Activated CD4-positive, alpha-beta T cell treated with anti-CD3 and anti-CD28 coated beads, Interleukin-2, amount 50 U/mL, for 16 hours (primary cell): Measurements from ENCODE around the gene NUDT14.

ENCODE experiments used
- DNase-seq: peaks from one replicate; pipeline ENCODE4 v3.0.0-alpha.2; 2020

NUDT14 gene

DNA sequence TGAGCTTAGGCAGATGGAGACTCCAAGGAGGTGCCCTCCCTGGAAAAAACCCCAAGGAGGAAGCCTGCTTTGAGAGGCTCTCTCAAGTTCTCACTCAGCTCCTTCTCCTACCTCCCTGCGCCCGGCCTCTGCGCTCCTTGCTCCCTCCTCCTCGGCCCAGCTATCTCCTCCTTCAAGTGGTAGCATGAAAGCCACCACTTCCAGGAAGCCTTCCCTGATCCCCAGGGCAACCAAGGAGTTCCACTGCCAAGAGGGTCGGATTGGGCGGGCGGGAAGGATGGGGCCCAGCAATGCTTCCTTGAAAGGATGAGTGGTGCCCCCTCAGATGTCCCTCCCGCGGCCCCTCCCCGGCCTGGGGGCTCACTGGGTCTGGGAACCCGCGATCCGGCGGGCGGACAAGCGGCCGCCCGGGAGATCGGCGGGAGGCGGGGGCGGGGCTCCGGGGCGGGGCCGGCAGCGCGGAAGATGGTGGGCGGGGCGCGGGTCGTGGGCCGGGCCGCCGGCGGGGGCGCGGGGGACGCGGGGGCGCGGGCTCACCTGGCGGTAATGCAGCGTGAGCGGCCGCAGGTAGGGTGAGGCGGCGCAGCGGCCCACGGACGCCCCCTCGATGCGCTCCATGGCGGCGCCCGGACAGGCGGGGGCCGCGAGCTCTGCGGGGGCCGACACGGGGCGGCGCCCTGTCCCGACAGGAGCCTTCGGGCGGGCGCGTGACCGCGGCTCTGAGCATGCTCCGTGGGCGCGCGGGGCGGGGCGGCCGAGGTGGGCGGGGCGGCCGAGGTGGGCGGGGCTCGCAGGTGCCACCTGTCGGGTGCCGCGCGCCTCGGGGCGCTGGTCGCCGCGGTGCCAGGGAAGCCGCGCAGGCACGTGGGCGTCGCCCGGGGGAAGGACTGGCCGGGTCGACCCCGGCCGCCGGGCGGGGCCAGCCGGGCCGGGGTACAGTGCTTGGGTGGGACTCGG is at the start of gene NUDT14:
Gene NUDT14 (minus strand): TSS at position 721 of the 957 bp plus-strand sequence. CDS start 103 bp downstream, at position 618.
- DNase-seq: peak; percentile 82

DNA sequence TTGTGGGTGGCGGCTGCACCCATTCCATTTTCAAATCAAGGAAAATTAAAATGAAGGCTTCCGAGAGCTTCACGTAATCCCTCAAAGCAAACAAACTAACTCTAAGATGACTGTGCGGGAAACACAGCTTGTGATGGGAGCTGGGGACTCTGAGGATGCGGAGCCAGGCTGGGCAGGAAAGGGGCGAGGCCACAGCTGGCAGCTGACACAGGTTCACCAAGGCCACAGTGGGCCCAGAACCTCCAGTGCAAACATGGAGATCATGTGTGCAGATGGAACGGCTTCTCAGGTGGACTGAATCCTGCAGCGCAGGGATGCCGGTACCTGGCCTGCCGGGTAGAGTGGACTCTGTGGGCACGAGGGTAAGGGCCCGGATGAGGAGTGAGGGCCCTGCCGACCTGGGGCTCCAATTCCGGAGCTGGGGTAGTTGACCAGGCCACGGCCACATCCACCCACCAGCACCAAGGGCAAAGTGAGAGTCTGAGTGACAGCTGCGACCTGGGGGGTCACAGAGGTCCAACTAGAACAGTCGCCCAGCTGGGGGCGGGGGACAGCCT is 48.1 kb upstream of the NUDT14 start:
- DNase-seq: no peak

DNA sequence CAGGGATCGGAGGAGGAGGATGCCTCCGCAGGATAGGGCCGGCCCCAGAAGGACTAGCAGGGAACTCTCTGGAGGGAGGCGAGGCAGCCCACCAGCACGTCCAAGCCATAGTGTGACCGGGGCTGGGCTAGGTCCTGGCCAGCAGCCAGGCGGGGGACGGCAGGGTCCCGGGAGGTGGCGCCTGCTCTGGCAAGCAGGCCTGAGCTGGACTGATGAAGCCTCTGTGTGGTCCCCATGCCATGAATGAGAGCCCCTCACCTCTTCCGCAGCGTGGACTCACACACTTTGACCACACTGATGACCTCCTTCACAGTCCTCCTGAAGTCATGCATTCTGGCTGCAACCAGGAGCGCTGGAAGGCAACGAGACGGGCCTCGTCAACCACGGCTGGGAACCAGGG is 47.5 kb upstream of the NUDT14 start:
- no peak for DNase-seq

DNA sequence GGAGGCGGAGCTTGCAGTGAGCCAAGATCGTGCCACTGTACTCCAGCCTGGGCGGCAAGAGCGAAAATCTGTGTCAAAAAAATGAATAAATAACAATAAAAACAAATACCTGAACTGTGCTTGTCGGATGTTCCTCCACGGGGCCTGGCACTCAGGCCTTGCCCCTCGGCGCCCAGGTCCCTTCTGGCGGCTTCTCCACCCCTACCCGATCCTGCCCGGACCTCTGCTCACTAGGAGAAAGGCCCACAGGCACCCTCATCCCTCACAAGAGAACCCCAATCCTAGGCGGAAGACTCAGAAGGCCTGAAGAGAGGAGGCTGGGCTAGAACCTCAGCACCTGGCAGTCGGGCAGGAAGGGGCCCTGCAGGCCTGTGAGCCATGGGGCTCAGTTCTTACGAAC is 46.2 kb upstream of the NUDT14 start:
- no peak for DNase-seq

DNA sequence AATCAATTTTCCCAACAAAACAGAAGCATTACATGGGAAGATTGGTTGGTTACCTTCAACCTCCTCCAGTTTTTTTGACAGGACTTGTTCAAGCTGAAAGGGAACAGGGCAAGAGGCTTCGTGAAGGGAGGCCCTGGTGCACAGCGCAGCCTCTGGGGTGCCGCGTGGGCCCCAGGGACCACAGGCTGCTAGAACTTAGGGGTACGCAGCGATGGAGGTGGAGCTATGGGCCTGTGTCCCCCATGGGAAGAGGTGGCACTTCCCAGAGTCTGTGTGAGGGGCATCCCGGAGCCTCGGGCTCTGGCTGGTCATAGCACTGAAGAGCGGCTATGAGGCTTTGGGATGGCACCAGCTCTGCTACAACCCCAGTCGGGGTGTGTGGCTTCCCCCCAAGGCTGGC is 45.1 kb upstream of the NUDT14 start:
- DNase-seq: no peak

DNA sequence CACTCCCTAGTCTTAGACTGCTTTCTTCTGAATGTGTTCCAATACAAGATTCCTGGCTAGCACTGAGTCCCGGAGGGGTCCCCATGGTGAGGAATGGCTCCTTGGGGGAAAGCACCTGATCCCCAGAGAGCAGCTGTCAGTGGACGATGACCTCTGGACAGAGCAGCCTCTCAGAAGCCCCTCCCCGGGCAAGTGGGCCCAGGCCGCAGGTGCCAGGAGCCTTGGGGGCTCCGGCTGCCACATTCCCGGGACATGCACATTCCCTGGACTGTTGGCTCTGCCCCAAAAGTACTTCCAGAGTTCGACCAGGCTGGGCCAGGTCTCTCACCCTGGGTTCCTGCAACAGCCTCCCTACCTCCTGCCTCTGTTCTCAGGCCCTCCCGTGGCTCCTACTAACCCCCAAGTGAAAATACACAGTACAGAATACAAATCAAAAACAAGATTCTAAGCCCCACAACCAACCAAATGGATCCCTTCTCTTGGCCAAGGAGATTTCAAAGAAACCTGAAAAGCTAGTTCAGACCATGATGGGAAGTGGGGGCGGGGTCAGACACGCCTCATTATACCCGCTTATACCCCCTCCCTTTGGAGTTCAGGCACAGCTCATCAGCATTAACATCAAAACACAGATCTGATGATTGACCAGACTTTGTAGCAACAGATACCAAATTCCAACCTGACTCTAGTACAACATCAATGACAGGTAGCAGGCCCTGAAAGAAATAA is 43.9 kb upstream of the NUDT14 start:
- no peak for DNase-seq

DNA sequence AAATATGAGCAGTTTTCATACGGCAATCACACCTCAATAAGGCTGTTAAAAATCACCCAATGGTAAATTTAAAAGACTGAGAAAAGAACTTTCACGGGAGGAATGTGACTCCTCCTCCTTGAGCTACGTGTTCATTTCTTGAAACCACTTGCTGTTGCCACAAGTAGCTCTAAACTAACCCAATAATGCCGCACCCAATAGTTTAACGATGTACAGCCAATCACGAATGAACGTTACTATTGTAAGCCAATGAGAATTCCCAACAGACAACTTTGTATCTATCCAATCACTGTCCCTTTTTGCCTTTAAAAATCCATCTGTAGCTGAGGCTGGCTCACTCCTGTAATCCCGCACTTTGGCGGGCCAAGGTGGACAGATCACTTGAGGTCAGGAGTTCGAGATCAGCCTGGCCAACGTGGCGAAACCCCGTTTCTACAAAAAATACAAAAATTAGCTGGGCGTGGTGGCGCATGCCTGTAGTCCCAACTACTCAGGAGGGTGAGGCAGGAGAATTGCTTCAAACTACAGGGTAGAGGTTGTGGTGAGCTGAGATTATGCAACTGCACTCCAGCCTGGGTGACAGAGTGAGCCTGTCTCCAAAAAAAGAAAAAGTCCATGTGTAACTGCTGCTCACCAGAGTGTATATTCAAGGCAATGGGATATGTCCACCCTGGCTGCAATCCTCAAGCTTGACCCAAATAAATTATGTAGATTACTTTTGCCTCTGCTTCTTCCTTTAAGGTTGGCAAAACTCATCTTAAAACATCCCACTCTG is 42.8 kb upstream of the NUDT14 start:
- no peak for DNase-seq

DNA sequence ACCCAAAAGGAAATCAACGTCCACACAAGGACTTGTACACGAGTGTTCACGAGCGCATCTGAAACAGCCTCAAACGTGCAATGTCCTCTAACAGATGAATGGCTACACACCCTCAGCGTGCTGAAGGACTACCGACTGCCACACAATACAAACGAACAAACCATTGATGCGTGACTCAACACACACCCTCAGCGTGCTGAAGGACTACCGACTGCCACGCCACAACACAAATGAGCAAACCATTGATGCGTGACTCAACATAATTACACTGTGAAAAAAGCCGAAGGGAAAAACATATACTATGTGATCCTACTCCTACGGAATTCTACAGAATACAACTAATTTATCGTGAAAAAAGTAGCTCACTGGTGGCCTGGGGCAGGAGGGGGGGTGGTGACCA is 42.1 kb upstream of the NUDT14 start:
- DNase-seq: no peak

DNA sequence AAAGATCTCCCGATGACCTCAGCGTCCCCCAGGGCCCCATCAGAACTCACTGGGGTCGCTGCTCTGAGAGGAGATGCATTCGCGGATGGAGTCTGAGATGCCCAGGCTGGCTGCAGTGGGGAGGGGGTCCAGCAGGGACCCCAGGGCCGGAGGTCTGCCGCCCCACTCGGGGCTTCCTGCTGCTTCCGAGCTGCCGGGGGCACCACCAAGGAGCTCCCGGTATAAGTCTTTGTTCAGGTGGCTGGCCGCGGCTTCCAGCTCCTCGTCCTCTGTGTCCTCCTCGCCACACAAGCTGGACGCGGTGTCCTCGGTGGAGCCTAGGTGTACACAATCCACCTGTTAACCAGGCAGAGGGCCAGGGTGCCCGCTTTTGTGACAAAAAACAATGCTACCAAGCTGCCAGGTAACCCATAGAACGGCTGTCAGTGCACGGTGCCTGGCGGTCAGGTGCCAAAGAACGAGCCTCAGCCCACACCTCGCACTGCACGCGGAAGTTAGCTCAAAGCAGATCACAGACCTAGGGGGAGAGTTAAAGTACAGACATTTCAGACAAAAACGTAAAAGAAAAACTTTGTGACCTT is 40.6 kb upstream of the NUDT14 start:
- DNase-seq: no peak

DNA sequence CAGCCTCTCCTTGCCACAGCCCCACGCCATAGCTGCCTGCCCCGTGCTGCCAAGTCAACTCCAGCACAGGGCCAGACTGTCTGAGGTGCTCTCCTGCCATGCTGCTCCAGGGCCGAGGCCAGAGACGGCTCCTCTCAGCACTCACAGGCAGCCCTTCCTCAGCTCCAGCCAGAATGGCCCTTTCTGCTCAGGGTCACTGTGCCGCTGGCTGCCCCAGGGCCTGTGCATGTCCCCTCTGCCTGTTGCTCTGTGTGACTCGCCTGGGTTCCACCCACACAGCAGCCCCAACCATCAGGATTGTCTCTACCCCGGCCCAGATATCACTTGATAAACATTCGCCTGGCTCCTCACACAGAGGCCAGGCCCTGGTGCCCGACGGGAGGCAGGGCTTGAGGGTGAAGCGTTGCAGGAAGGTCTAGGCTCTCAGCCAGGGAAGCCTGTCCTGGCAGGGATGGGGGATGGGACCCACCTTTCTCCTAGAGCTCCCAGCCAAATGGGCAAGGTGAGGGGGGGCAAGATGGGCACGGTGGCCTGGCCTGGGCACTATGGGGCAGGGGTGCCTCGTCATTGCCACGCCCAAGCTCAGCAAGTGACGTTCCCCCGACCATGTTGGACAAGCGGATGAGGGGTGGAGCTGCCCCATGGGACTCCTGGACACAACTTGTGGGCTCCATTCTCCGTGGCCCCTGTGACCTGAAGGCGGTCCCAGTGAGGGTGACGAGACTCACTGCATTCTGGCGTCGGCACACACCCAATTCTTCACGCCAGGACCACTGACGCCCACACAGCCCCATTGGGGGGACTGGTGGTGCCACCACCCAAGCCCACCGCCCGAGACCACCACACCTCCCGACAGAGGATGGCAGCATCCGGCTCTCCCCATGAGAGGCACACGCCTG is 39.8 kb upstream of the NUDT14 start:
- no peak for DNase-seq

DNA sequence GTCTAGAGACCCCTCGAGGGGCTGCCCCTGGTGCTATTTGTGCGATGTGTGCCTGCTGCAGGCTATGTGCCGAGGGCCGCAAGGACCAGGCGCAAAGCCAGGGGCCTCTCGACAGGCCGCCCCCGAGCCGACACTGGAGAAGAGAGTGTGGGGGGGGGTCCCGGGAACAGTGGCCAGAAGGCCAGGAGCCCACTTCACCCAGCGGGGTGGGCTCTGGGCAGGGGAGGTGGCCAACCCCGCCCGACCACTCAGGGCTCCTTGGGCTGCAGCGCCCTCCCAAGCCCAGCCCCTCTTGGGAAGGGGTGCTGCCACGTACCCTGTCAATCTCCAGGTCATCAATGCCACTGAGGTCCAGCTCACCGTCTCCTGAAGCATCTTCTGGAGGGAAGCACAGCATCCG is 38.6 kb upstream of the NUDT14 start:
- DNase-seq: no peak

DNA sequence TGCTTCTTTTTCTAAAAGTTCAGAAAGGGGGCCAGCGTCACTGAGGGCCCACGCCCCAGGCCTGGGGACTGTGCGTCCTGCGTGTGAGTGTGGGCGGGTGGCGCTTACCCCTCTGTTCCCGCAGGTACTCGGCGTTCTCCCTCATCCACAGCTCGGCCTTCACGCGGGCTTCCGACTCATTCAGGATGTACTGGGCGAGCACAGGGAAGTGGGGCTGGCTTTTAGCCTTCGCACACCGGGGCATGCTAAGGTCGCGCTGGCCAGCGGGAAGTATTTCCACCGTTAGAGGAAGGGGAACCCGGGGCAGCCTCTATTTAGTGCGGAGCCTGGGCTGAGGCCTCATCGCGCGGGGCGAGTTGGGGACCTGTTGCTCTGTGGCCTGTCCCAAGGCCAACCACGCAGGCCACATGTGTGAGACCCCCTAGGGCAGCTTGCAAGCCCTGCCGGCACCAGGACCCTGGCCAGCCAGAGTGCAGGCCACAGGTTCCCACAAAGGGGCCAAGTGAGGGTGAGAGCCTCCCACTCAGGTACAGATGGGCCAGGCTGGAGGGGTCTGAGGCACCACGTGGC is 38.0 kb upstream of the NUDT14 start:
- no peak for DNase-seq

DNA sequence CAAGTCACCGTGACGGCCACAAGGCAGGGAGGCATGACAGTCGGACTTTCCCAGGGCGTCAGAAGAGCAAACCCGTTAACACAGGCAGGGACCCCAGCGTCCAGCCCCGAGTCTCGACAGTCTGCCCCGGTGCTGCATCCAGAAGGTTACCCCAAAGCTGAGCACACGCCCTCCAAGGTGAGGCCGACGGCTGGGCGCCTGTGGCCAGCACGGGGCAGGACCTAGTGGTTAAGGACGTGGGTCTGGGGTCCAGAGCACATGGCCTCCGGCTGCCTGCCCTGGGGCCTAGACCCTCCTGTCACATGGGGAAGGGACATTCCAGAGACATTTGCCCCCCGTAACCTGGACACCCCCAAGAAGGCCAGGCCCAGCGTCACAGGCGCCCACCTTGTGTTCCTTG is 37.5 kb upstream of the NUDT14 start:
- DNase-seq: no peak

DNA sequence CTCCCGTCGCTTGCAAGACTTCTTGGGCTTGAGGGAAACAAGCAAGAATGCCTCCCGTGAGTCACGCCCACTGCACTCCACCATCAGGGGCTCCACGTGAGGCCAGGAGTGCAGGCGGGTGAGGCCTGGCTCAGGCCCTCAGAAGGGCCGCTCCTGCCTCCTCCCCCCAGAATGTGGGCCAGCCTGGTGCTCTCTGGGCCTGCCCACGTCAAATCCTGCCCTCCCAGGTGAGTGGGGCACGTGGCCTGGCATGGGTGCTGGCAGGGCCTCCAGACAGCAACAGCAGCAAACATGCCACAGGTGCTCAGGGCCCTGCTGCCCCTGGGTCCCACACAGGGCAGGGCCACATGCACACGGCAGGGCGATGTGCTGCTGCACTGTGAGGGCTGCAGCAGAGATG is 36.7 kb upstream of the NUDT14 start:
- DNase-seq: no peak

DNA sequence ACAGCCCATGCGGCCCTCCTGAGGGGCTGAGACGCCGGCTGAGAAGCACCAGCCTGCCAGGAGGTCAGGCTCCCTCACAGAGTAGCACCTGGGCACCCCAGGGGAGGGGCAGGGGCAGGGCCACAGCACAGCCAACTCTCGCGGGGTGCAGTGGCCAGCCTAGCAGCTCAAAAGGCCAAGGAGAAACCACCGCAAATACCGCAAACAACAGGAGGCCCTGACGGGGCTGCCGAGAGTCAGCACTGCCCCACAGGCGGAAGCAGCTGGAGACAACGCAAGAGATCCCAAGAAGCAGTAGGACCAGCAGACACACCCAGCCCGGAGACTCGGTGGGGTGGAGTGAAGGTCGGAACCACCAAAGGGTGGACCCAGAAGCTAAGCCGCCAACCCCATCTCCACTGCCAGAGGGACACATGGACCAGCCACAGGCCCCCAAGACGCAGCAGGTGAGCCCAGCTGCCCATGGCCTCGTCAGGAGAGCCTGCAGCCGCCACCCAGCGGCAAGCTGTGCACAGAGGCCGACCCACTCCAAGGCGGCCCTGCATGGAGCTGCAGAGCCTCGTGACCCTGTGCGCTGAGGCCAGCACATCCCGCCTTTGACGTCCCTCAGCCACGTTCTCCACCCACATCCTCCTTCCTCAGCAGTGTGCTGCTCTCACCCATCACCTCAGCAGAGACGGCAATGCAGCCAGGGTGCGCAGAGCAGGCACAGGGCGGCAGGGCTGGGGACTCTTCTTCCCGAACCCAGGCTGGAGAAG is 35.6 kb upstream of the NUDT14 start:
- DNase-seq: no peak

DNA sequence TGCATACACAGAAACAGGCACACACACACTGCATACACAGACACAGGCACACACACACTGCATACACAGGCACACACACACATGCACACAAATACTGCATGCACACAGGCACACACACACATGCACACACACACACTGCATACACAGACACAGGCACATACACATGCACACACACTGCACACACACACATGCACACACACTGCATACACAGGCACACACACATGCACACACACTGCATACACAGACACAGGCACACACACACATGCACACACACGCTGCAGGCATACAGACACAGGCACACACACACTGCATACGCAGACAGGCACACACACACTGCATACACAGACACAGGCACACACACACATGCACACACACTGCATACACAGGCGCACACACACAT is 34.5 kb upstream of the NUDT14 start:
- DNase-seq: no peak

DNA sequence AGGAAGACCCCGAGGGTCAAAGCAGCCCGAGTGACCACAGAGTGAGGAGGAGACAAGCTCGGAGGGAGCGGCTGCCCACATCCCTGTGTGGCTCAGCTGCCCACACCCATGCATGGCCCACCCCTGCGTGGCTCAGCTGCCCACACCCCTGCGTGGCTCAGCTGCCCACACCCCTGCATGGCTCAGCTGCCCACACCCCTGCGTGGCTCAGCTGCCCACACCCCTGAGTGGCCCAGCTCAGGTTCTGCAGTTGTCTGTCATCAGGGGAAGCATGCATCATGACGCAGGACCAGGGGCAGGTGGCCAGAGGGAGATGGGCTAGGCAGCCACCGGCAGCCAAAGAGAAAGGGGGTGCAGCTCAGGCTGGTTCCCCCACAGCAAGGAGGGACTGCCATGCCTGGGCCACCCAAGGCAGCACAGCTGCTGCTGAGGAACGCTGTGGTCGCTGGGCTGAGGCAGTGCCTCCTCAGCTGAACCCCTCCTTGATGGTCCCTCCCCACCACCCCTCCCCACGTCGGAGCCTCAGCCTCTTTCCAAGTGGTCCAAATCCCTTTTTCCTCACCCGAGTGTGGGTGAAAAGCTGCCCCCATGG is 33.3 kb upstream of the NUDT14 start:
- no peak for DNase-seq

DNA sequence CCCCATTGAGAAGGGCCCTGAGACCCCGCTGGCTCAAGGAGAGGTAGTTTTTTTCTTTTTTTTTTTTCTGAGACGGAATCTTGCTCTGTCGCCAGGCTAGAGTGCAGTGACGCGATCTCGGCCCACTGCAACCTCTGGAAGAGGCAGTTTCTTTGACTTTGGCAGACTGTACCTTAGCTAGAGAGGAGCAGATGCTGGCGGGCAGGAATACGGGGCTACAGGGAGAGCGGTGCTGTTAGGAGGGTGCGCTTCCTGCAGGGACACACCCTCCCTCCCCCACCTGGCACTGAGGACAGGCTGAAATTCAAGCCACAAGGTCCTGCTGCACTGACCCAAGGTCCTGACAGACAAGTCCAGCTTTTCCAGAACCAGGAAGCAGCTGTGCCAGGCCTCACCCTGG is 32.2 kb upstream of the NUDT14 start:
- DNase-seq: no peak

DNA sequence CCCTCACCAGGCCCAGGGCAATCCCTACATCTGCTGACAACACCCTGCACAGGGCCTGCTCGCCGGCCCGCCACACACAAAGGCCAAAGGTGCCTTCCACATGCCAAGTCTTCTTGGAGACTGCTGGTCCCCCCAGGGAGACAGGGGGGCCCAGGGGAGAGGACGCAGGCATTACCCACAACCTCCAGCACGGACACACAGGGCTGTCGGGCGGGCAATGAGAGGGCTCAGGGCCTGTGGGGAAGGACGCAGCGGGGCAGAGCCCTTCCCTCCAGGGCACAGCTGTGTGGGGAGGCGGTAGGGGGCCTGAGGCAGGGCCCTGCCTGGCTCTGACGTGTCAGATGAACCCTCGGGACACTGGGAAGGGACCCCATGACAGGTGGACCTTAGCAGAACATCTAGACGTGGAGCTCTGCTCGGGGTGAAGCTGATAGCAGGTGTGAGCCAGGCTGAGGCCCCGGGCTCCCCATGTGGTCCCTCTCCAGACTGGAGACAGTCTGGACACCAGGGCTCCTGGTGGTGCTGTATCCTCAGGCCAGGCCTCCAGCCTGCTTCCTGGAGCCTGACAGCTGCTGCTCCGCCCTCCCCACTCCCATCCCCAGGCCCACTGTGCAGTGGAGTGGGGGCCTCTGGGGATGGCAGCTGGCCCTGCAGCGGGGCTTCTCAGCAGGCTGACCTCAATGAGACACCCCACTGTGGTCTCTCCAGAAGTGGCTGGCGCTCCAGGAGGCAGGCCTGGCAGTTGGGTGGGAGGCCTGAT is 31.6 kb upstream of the NUDT14 start:
- no peak for DNase-seq
